H9 (cell line): ENCODE data around the gene KIF5C. TPM values are rescaled to one million over a fixed set of nuclear protein-coding genes. Genes with fewer than 3 reads are reported as not detected.

ENCODE experiments used
- DNase-seq: peaks from one replicate; pipeline ENCODE4 v3.0.0-alpha.2; 2017
- H2AFZ ChIP-seq: one replicate; pipeline ENCODE4 v1.6.1; 2013; ENCODE audit warnings: mild to moderate bottlenecking, low read length, control low read depth, moderate library complexity
- H2AK5ac ChIP-seq: 2 replicates; pipeline ENCODE4 v1.6.1; 2013; ENCODE audit warnings: low read length, control low read depth, mixed read lengths; ENCODE audit not compliant: insufficient read length
- H2BK120ac ChIP-seq: one replicate; pipeline ENCODE4 v1.6.1; 2013; ENCODE audit warnings: low read depth, mild to moderate bottlenecking, low read length, control low read depth, inconsistent platforms; ENCODE audit not compliant: poor library complexity, severe bottlenecking
- H2BK12ac ChIP-seq: 2 replicates; pipeline ENCODE4 v1.6.1; 2013; ENCODE audit warnings: low read length, control low read depth, mixed read lengths, low read depth; ENCODE audit not compliant: insufficient read length
- H2BK15ac ChIP-seq: 2 replicates; pipeline ENCODE4 v1.6.1; 2013; ENCODE audit warnings: low read depth, low read length, control low read depth
- H2BK20ac ChIP-seq: one replicate; pipeline ENCODE4 v1.6.1; 2013; ENCODE audit warnings: low read depth, mild to moderate bottlenecking, low read length, control low read depth, inconsistent platforms; ENCODE audit not compliant: poor library complexity, severe bottlenecking
- H2BK5ac ChIP-seq: 2 replicates; pipeline ENCODE4 v1.6.1; 2013; ENCODE audit warnings: low read length, control low read depth, mixed read lengths; ENCODE audit not compliant: insufficient read length
- H3K14ac ChIP-seq: 2 replicates; pipeline ENCODE4 v1.6.1; 2013; ENCODE audit warnings: low read length, control low read depth; ENCODE audit not compliant: insufficient read depth
- H3K18ac ChIP-seq: 2 replicates; pipeline ENCODE4 v1.6.1; 2013; ENCODE audit warnings: low read depth, mild to moderate bottlenecking, mixed read lengths, low read length, control low read depth; ENCODE audit not compliant: insufficient read length
- H3K23ac ChIP-seq: 2 replicates; pipeline ENCODE4 v1.6.1; 2013; ENCODE audit warnings: low read length, control low read depth, mixed read lengths, low read depth; ENCODE audit not compliant: insufficient read length
- H3K23me2 ChIP-seq: 2 replicates; pipeline ENCODE4 v1.6.1; 2013; ENCODE audit warnings: low read depth, mild to moderate bottlenecking, mixed read lengths, low read length, control low read depth; ENCODE audit not compliant: insufficient read length, poor library complexity, severe bottlenecking
- H3K27ac ChIP-seq: 2 replicates; pipeline ENCODE4 v1.5.1; 2013; ENCODE audit warnings: low read length, control low read depth, mixed read lengths, low read depth; ENCODE audit not compliant: insufficient read length
- H3K27me3 ChIP-seq: 2 replicates; pipeline ENCODE4 v1.6.1; 2013; ENCODE audit warnings: low read length, control low read depth, inconsistent platforms; ENCODE audit not compliant: insufficient read depth
- H3K4ac ChIP-seq: 2 replicates; pipeline ENCODE4 v1.6.1; 2013; ENCODE audit warnings: low read depth, mild to moderate bottlenecking, control low read depth, inconsistent platforms, low read length, moderate library complexity
- H3K4me1 ChIP-seq: 2 replicates; pipeline ENCODE4 v1.6.1; 2013; ENCODE audit warnings: low read length, control low read depth, inconsistent platforms; ENCODE audit not compliant: insufficient read depth
- H3K4me2 ChIP-seq: 2 replicates; pipeline ENCODE4 v1.6.1; 2013; ENCODE audit warnings: low read length, control low read depth, mixed read lengths; ENCODE audit not compliant: insufficient read length, insufficient read depth
- H3K56ac ChIP-seq: 2 replicates; pipeline ENCODE4 v1.6.1; 2013; ENCODE audit warnings: low read depth, mild to moderate bottlenecking, mixed read lengths, low read length, control low read depth; ENCODE audit not compliant: insufficient read length
- H3K79me1 ChIP-seq: 2 replicates; pipeline ENCODE4 v1.6.1; 2013; ENCODE audit warnings: low read depth, mild to moderate bottlenecking, moderate library complexity, low read length, control low read depth, inconsistent platforms; ENCODE audit not compliant: insufficient read depth, poor library complexity, severe bottlenecking
- H3K79me2 ChIP-seq: 2 replicates; pipeline ENCODE4 v1.6.1; 2013; ENCODE audit warnings: low read length, control low read depth, inconsistent platforms; ENCODE audit not compliant: insufficient read depth
- H3K9ac ChIP-seq: 2 replicates; pipeline ENCODE4 v1.6.1; 2013; ENCODE audit warnings: low read length, control low read depth, mixed read lengths; ENCODE audit not compliant: insufficient read length; ENCODE audit errors: extremely low read depth
- H3K9me3 ChIP-seq: one replicate; pipeline ENCODE4 v1.6.1; 2013; ENCODE audit warnings: low read depth, low read length, inconsistent platforms; ENCODE audit not compliant: control insufficient read depth
- H3T11ph ChIP-seq: one replicate; pipeline ENCODE4 v1.6.1; 2013; ENCODE audit warnings: mild to moderate bottlenecking, low read length, control low read depth, inconsistent platforms
- H4K20me1 ChIP-seq: one replicate; pipeline ENCODE4 v1.6.1; 2013; ENCODE audit not compliant: control insufficient read depth, insufficient read length, insufficient read depth
- H4K5ac ChIP-seq: 2 replicates; pipeline ENCODE4 v1.6.1; 2013; ENCODE audit warnings: low read depth, mild to moderate bottlenecking, mixed read lengths, low read length, control low read depth; ENCODE audit not compliant: insufficient read length
- H4K8ac ChIP-seq: replicated peaks from 2 replicates; pipeline ENCODE4 v1.6.1; 2013; ENCODE audit warnings: low read length, control low read depth, mixed read lengths, low read depth; ENCODE audit not compliant: insufficient read length
- H4K91ac ChIP-seq: 2 replicates; pipeline ENCODE4 v1.6.1; 2013; ENCODE audit warnings: low read depth, mild to moderate bottlenecking, moderate library complexity, mixed read lengths, low read length, control low read depth; ENCODE audit not compliant: insufficient read length
- H3K27ac Mint-ChIP-seq, 3 experiments: 2 replicates in 2 of 3; 3 replicates in 1 of 3; pipeline ENCODE4 v1.8.0; 2020 to 2021; ENCODE audit warnings: mixed read lengths in 3 of 3, mild to moderate bottlenecking in 1 of 3, moderate library complexity in 1 of 3
- H3K27me3 Mint-ChIP-seq: 2 replicates; pipeline ENCODE4 v1.8.0; 2021; ENCODE audit warnings: low read depth, mild to moderate bottlenecking, moderate library complexity, mixed read lengths
- H3K36me3 Mint-ChIP-seq, 3 experiments: 2 replicates in 2 of 3; 3 replicates in 1 of 3; pipeline ENCODE4 v1.8.0; 2020 to 2021; ENCODE audit warnings: low read depth in 3 of 3, mixed read lengths in 3 of 3; ENCODE audit not compliant: insufficient read depth in 1 of 3
- H3K4me1 Mint-ChIP-seq, 2 experiments: 2 replicates each; pipeline ENCODE4 v1.8.0; 2020; ENCODE audit warnings: mixed read lengths in 2 of 2
- H3K4me3 Mint-ChIP-seq, 2 experiments: 2 replicates in 1 of 2; 3 replicates in 1 of 2; pipeline ENCODE4 v1.8.0; 2020 to 2021; ENCODE audit warnings: mild to moderate bottlenecking in 2 of 2, mixed read lengths in 2 of 2, moderate library complexity in 1 of 2
- H3K9me3 Mint-ChIP-seq, 2 experiments: 2 replicates in 1 of 2; 3 replicates in 1 of 2; pipeline ENCODE4 v1.8.0; 2020; ENCODE audit warnings: mild to moderate bottlenecking in 2 of 2, mixed read lengths in 2 of 2, moderate library complexity in 1 of 2
- WGBS: extraction: QIAGEN DNeasy Blood & Tissue Kit; methylation state at CpG from one replicate; pipeline ENCODE4 v1.1.7; 2013; ENCODE audit warnings: missing lambda C conversion rate, low lambda C conversion rate, mixed read lengths; ENCODE audit not compliant: insufficient read length; ENCODE audit errors: extremely low coverage; 5-methylcytosine and 5-hydroxymethylcytosine counted together
- total RNA-seq: library from RNA; stranded (reverse); gene quantifications from 2 replicates; pipeline ENCODE4 v1.2.1, GENCODE V29; 2021
- TF ChIP-seq, protein P1 (sequence below): fragments of 200-600 bp; sonication (generic); conservative IDR thresholded peaks from 3 replicates; pipeline ENCODE4 v1.8.0; 2021; ENCODE audit warnings: antibody characterized with exemption, mild to moderate bottlenecking

The KIF5C gene
- total RNA-seq, 1 experiment from 2014 or later = 52.9 TPM

DNA sequence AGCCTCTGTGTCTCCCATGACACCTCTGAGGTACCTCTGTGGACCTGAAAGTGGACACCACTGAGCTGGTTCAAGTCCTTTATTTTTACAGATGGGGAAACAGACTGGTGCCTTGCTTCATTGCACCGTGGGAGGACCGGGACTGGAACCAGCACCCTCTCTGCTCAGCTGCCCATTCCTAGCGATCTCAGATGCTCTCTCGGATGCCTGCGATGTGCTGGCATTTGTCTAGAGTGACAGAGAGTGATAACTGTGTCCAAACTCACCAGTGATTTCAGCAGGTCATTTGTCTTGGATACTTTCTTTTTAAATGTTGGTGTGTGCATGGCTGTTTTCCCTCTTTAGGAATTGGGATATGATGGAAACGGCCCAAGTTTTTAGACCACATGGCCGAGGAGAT is 133.4 kb downstream of the KIF5C start:
- Histone ChIP-seq H3K14ac (no peak overlapping the region), H2BK15ac (no peak overlapping the region), H3K79me1 (no peaks in the 10 kb centered on the region), H2BK120ac (no peak overlapping the region), H3K23ac (no peak overlapping the region), H3T11ph (no peak overlapping the region), H3K4ac (no peak overlapping the region), H2AK5ac (no peak overlapping the region), H3K27me3 (no peaks in the 10 kb centered on the region), H2BK20ac (no peak overlapping the region), H3K27ac (no peak overlapping the region), H2BK12ac (no peak overlapping the region), H3K79me2 (no peaks in the 10 kb centered on the region), H3K9me3 (peaks cover 1% of the 10 kb centered on the region), H3K18ac (no peak overlapping the region), H3K4me2 (no peak overlapping the region), H3K23me2 (no peaks in the 10 kb centered on the region), H2AFZ (no peak overlapping the region), H4K8ac (no peak overlapping the region), H3K9ac (no peak overlapping the region), H4K20me1 (no peaks in the 10 kb centered on the region), H4K91ac (no peak overlapping the region), H4K5ac (no peak overlapping the region), H2BK5ac (no peak overlapping the region), H3K56ac (no peak overlapping the region), H3K4me1 (no peaks in the 10 kb centered on the region; the same call in 1 of the 2 replicates)
- no peak for DNase-seq
- no CpG with 5 or more reads among the region's 7 CpGs for WGBS
- Mint-ChIP-seq H3K4me1 (peaks cover 20 to 22% of the 10 kb centered on the region in 2 experiments), H3K36me3 (peaks cover 55 to 84% (median 75%) of the 10 kb centered on the region in 3 experiments), H3K27me3 (no peaks in the 10 kb centered on the region; the same call in 1 of the 2 replicates), H3K9me3 (peaks cover 0 to 5% of the 10 kb centered on the region in 2 experiments; a peak in 2 of 5 replicates), H3K27ac (no peak overlapping the region), H3K4me3 (no peak overlapping the region)
- TF ChIP-seq, protein P1, sequence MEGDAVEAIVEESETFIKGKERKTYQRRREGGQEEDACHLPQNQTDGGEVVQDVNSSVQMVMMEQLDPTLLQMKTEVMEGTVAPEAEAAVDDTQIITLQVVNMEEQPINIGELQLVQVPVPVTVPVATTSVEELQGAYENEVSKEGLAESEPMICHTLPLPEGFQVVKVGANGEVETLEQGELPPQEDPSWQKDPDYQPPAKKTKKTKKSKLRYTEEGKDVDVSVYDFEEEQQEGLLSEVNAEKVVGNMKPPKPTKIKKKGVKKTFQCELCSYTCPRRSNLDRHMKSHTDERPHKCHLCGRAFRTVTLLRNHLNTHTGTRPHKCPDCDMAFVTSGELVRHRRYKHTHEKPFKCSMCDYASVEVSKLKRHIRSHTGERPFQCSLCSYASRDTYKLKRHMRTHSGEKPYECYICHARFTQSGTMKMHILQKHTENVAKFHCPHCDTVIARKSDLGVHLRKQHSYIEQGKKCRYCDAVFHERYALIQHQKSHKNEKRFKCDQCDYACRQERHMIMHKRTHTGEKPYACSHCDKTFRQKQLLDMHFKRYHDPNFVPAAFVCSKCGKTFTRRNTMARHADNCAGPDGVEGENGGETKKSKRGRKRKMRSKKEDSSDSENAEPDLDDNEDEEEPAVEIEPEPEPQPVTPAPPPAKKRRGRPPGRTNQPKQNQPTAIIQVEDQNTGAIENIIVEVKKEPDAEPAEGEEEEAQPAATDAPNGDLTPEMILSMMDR = no peak
